ENCODE measurements around the gene PACS1.

PACS1 gene

DNA sequence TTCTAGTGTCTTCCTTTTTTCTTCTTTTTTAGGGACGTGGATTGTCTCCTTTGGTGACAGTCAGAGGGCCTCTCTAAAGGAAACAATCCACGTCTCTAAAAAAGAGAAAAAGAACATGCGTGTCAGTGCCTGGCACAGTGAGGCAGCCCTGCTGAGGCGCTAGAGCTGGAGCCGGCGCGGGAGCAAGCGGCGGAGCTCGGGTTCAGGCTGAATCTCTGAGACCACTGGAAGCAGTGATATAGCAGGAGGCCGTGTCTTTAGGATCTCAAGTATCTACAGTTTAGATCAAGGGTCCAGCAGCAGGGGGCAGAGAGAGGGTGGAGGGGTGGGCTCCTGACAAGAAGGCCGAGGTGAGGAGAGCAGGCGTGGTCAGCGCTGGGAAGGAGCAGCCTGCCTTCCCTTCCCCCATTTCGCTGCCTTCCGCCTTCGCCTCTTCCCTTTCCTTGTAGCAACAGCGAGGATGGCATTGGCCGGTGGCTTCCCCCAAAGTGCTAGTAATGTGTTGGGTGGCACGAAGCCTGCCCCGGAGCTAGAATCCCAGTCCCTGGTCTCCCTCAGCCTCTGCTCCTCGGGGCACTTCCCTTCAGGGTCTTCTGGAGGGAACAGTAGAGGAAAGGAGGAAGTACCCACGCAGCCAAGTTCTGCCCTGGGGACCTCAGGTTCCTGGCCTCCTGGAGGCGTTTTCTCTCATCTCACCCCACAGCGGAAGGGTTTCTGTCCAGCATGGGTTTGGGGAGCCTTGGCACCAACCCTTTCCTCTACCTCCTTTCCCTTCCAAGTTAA lies 170.1 kb downstream of the PACS1 start:
- TF ChIP-seq, protein P1, sequence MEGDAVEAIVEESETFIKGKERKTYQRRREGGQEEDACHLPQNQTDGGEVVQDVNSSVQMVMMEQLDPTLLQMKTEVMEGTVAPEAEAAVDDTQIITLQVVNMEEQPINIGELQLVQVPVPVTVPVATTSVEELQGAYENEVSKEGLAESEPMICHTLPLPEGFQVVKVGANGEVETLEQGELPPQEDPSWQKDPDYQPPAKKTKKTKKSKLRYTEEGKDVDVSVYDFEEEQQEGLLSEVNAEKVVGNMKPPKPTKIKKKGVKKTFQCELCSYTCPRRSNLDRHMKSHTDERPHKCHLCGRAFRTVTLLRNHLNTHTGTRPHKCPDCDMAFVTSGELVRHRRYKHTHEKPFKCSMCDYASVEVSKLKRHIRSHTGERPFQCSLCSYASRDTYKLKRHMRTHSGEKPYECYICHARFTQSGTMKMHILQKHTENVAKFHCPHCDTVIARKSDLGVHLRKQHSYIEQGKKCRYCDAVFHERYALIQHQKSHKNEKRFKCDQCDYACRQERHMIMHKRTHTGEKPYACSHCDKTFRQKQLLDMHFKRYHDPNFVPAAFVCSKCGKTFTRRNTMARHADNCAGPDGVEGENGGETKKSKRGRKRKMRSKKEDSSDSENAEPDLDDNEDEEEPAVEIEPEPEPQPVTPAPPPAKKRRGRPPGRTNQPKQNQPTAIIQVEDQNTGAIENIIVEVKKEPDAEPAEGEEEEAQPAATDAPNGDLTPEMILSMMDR (IDR thresholded peaks at IDR 0.05; ENCODE audit: low read depth, low read length): no peak
- H3K4me3 ChIP-seq (replicated peaks in 1 of 2; ENCODE audit: low read depth in 2 of 2, low read length in 2 of 2): no peak overlapping the region
- no peak for DNase-seq (ENCODE audit: low read depth in 2 of 2)

DNA sequence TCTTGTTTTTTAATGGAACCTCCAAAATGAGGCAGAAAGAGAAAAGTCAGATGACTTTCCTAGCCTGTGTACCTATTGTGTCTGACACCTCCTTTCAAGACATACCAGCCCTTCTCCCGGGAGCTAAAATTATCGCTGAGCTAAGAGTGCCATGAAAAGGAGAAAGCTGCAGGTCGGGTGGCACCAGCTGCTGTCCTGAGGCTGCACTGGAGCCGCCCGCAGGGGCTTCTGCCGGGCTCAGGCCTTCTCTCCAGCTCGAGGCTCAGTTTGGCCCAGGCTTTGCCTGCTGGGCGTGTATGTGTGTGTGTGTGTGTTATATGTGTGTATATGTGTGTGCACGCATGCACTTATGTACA lies 170.7 kb downstream of the PACS1 start:
- DNase-seq (ENCODE audit: low read depth in 2 of 2): no peak
- H3K4me3 ChIP-seq (replicated peaks in 1 of 2; ENCODE audit: low read depth in 2 of 2, low read length in 2 of 2): no peak overlapping the region
- TF ChIP-seq, protein P1 (IDR thresholded peaks at IDR 0.05; ENCODE audit: low read depth, low read length): no peak

DNA sequence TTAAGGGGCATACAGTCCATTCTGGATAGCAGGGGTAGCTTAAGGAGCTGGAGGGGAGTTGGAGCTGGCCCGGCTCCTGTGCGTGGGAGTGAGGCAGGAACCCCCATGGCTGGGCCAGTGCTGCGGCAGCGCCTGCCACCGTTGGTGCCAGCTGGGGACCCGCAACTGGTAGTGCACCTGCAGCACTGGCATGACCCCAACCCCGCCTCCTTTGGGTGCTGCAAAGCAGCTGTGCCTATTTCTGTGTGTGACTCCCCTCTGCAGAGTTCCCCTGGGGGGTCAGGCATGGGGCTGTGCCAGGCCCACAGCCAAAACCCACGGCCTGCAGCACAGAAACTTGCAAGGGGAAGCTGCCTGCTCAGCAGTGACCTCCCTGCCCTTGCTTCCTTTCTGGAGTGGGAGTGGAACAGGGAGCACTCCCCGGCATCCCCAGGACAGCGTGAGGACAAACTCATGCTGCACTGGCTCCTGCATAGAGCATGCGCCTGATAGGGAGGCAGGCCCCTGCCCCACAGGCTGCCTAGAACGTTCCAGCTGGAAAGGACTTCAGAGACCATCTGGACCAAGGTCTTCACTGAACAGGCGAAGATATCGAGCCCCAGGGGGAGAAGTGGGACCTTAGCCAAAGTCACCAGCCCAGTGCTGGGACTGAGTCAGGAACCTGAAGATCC lies 172.2 kb downstream of the PACS1 start:
- no peak overlapping the region for H3K4me3 ChIP-seq (replicated peaks in 1 of 2; ENCODE audit: low read depth in 2 of 2, low read length in 2 of 2)
- TF ChIP-seq, protein P1 (IDR thresholded peaks at IDR 0.05; ENCODE audit: low read depth, low read length): no peak
- no peak for DNase-seq (ENCODE audit: low read depth in 2 of 2)

DNA sequence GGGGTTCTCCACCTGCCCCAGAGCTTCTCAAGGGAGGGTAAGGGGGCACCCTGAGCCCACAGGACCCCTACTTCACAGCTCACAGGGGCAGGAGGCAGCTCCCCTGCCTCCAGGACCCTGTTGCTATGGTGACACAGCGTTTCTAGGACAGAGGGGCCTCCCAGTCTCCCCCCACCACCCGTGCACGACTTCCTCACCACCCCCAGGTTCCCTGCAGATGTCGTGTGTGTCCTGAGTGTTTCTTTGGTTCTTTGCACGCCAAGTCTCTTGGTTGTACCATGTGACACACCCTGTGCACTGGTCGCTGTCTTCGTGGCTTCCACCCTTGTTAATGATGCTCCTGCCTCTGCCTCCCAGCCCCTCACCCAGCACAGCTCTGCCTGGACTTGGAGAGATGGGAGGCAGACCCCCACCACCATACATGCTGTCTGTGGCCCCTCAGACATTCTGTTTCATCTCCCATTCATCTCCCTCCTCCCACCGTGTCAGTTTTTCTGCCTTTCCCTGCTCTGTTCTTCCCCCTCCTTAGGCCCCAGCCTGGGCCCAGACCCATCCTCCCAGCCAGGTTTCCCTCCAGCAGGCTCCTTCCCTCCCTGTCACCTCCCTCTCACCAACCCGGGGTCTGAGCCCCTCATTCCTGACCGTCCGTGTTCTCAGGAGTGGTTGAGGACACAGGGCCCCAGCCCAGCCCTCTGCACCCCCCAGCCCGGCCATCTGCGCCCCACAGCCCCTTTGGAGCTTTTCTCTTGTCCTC lies 173.9 kb downstream of the PACS1 start:
- TF ChIP-seq, protein P1 (IDR thresholded peaks at IDR 0.05; ENCODE audit: low read depth, low read length): no peak
- H3K4me3 ChIP-seq (replicated peaks in 1 of 2; ENCODE audit: low read depth in 2 of 2, low read length in 2 of 2): no peak overlapping the region

DNA sequence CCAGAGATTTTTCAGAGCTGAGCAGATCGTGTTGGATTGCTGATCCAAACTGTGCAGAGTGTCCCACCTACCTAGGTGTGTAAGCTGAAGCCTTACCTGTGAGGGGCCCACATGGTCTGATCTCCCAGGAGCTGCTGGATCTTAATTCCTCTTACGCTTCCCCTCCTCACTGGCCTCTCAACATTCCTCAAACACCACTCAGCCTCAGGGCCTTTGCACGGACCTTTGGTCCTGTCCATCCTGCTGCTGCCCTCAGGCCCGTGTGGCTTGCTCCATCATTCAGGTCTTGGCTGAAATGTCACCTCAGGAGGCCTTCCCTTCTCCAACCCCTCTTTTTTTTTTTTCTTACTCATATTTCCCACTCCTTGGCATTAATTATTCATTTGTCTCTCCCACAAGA lies 177.2 kb downstream of the PACS1 start:
- TF ChIP-seq, protein P1 (IDR thresholded peaks at IDR 0.05; ENCODE audit: low read depth, low read length): no peak
- no peak overlapping the region for H3K4me3 ChIP-seq (replicated peaks in 1 of 2; ENCODE audit: low read depth in 2 of 2, low read length in 2 of 2)
- DNase-seq (ENCODE audit: low read depth in 2 of 2): no peak

More for the DNA sequence above, 173.9 kb downstream of the PACS1 start:
- no peak for DNase-seq (ENCODE audit: low read depth in 2 of 2)

DNA sequence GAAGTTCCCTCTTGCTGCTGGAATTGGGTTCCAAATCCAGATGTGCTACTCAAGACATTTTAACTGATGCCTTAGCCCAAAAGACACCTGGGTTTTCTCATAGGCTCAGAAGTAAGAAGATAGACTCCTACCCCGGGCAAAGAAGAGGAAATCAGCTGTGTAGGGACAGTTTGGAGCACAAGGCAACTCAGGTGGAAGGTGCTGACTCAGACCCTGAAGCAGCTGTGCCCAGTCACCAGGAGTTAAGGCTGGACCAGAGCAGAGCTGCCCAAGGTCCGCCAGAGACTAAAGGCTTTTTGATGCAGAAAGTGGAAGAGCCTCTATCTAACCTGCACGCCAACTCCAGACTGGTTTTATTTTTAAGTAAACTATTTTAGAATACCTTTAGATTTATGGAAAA lies 177.7 kb downstream of the PACS1 start:
- TF ChIP-seq, protein P1 (IDR thresholded peaks at IDR 0.05; ENCODE audit: low read depth, low read length): no peak
- no peak for DNase-seq (ENCODE audit: low read depth in 2 of 2)
- H3K4me3 ChIP-seq (replicated peaks in 1 of 2; ENCODE audit: low read depth in 2 of 2, low read length in 2 of 2): no peak overlapping the region
